Measurements from ENCODE around the gene PRKCZ.

The PRKCZ gene

GRCh38 chr1:2181752-2182151 is 131.5 kb downstream of the PRKCZ start:
- DNase-seq: no peak

- no peak for DNase-seq
These were observed 132.2 kb downstream of the PRKCZ start for GRCh38 chr1:2182376-2182775.

GRCh38 chr1:2183937-2184334 is 133.7 kb downstream of the PRKCZ start:
- no peak for DNase-seq

- no peak for DNase-seq
These were observed 134.3 kb downstream of the PRKCZ start for GRCh38 chr1:2184531-2184930.

GRCh38 chr1:2184934-2185333 is 134.7 kb downstream of the PRKCZ start:
- no peak for DNase-seq

- no peak for DNase-seq
These were observed 136.0 kb downstream of the PRKCZ start for GRCh38 chr1:2185880-2186855.

- no peak for DNase-seq
These were observed 136.7 kb downstream of the PRKCZ start for GRCh38 chr1:2186901-2187300.

- peak; percentile 40 for DNase-seq
These were observed 137.4 kb downstream of the PRKCZ start for GRCh38 chr1:2187619-2188018.

GRCh38 chr1:2188336-2188735 is 138.1 kb downstream of the PRKCZ start:
- no peak for DNase-seq

GRCh38 chr1:2189459-2190425 is 139.5 kb downstream of the PRKCZ start:
- peak; percentile 94 for DNase-seq

- no peak for DNase-seq
These were observed 140.3 kb downstream of the PRKCZ start for GRCh38 chr1:2190491-2190976.

- no peak for DNase-seq
These were observed 142.1 kb downstream of the PRKCZ start for GRCh38 chr1:2192031-2192995.

- DNase-seq: no peak
These were observed 143.5 kb downstream of the PRKCZ start for GRCh38 chr1:2193514-2194281.

- peak; percentile 79 for DNase-seq
These were observed 144.2 kb downstream of the PRKCZ start, which contains the start of gene FAAP20 for GRCh38 chr1:2194319-2194897. TSS of gene FAAP20 (minus strand) at chr1:2194772. CDS start at chr1:2194749, 23 bp downstream.

- peak; percentile 92 for DNase-seq
These were observed 144.9 kb downstream of the PRKCZ start for GRCh38 chr1:2194898-2195673.

GRCh38 chr1:2195785-2196184 is 145.6 kb downstream of the PRKCZ start:
- no peak for DNase-seq

- no peak for DNase-seq
These were observed 146.9 kb downstream of the PRKCZ start for GRCh38 chr1:2196901-2197638.

GRCh38 chr1:2197707-2198165 is 147.5 kb downstream of the PRKCZ start:
- DNase-seq: no peak

GRCh38 chr1:2198571-2198970 is 148.4 kb downstream of the PRKCZ start:
- DNase-seq: no peak
